Measurements from ENCODE around the gene DGLUCY.

GRCh38 chr14:91145391-91146160 is 31.7 kb downstream of the DGLUCY start:
- no peak for TF ChIP-seq CTCF (IDR thresholded peaks at IDR 0.05; ENCODE audit: low read depth, low read length, missing input control)
- no peak for TF ChIP-seq MAX (IDR thresholded peaks at IDR 0.05)
- no peak for TF ChIP-seq GABPA (IDR thresholded peaks at IDR 0.05 in 1 of 2, conservative IDR thresholded peaks at IDR 0.05 in 1 of 2)
- no peak for TF ChIP-seq ZBTB33 (IDR thresholded peaks at IDR 0.05)
- TF ChIP-seq EGR1 (IDR thresholded peaks at IDR 0.05; ENCODE audit: low read depth in 2 of 2) = no peak
- TF ChIP-seq REST (IDR thresholded peaks at IDR 0.05) = no peak
- TF ChIP-seq JUND (IDR thresholded peaks at IDR 0.05) = no peak

Data from liver (tissue), 3 donors.